HG02763 (cell line): ENCODE measurements around the gene RASAL2.
A peak's percentile ranks its signal among the peaks of the same experiment; 100 is the strongest.
"Not testable (repeated sequence)": the region's sequence is repeated elsewhere in the genome, so short reads cannot be mapped to it uniquely, and the experiment has no call there.

Source experiments
- ATAC-seq: cut with Tn5 transposase; IDR thresholded peaks from one replicate; pipeline ENCODE4 v1.9.1; 2021; ENCODE audit warnings: mild to moderate bottlenecking, moderate library complexity; ENCODE audit not compliant: unreplicated experiment

The RASAL2 gene

DNA sequence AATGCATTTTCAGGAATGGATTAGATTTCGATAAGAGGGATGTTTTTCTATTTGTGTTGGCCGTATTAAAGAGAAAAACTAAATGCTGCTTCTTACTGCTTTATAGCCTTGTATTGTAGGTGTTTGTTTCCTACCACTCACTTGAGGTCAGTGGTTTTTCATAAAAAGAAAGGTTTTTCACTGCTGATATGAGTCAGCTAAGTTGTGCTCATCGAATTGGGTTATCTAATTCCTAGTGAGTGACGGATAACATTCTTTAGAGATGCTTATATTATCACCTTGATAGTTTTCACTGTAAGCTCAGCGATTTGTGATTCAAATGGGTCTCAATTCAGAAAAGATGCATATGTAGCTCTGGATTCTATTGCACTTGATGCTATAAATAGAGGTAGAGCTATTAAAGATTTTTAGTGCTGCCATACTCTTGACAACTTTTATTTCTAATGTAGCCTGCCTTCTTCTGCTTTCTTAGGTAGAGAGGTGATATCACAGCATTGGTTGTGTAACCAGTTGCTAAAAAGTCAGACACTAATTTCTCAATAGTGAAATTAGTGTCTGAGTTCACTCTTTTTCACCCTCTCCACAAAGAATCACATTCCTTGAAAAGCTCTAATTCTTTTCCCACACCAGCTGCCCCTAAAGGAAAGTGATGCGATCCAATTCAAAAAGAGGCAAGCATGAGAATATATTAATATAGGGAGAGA, 180.0 kb downstream of the RASAL2 start:
- no peak for ATAC-seq

DNA sequence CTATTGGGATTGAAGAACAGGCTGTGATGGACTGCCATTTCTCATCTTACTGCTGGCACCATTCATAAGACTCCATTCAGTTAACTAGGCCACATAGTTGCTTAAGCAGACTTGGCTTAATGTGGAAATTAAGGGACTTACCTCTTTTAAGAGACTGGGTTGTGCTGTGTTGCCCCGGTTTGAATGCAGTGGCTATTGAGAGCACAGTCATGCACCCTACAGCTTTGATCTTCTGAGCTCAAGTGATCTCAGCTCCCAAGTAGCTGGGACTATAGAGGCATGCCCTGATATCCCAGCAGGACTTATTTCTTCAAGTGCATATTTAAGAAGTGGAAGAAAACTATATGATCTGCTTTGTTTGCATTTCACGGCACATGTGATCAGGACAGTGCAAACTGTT, 181.1 kb downstream of the RASAL2 start:
- ATAC-seq, result no peak

GRCh38 chr1:178275553-178275952, 181.6 kb downstream of the RASAL2 start:
- no peak for ATAC-seq

GRCh38 chr1:178277793-178278530, 184.1 kb downstream of the RASAL2 start:
- no peak for ATAC-seq

- ATAC-seq, result no peak
These were observed 185.2 kb downstream of the RASAL2 start for GRCh38 chr1:178278916-178279686.

DNA sequence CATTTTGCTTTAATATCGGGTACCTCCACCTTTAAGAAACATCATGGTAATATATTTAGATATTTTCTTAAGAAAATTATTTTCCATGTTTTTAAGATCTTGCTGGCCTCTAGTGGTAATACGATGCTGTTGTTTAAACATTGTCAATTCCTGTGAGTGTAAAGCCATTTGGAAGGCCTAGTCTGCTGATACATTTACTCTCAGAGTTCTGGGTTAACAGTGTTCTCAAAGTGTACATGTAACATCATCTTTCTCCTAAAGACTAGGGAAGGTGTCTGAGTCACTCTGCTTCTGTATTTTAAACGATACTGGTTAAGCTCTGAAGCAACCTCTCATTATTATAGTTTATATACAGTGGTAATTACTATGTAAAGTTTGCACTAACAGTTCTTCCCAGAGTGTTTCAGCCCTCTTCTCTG, 189.1 kb downstream of the RASAL2 start:
- no peak for ATAC-seq

- ATAC-seq, result no peak
These were observed 189.5 kb downstream of the RASAL2 start for GRCh38 chr1:178283409-178283808.

DNA sequence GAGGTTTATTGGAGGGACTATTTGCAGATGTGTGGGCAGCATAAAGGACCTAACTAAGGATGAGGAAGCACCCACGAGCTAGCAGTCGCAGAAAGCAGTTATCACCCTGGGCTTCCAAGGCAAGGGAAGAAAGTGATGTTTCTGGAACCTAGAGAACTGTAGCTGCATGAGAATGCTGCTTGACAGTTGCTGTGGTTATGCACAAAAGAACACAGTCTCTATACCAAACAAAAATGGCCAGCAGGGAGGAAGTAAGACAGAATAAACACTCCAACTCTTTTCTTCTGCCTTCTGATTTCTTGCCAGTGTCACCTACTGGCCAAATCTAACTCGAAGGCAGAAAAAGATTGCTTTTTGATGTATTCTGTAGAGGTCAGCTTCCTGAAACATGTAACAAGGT, 190.2 kb downstream of the RASAL2 start:
- ATAC-seq, result no peak

- no peak for ATAC-seq
These were observed 197.3 kb downstream of the RASAL2 start for GRCh38 chr1:178291166-178291565.

- ATAC-seq, result no peak
These were observed 200.8 kb downstream of the RASAL2 start for GRCh38 chr1:178294654-178295053.

- no peak for ATAC-seq
These were observed 206.4 kb downstream of the RASAL2 start for GRCh38 chr1:178300352-178300699.

DNA sequence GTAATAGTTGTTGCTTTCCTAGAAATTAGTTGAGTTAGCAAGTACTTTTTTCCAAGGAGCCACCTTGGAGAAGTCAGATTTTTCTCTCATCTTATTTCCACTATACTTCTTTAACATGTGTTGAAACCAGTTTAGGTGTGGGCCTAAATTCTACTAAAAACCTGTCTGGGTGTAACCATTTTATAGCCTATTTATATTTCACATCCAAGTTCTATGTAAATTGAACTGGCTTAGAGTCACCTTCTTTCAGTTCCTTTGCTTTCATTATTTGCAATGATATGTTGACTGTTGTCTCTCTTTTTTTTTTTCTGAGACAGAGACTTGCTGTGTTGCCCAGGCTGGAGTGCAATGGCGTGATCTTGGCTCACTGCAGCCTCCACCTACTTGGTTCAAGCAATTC, 207.2 kb downstream of the RASAL2 start:
- no peak for ATAC-seq

DNA sequence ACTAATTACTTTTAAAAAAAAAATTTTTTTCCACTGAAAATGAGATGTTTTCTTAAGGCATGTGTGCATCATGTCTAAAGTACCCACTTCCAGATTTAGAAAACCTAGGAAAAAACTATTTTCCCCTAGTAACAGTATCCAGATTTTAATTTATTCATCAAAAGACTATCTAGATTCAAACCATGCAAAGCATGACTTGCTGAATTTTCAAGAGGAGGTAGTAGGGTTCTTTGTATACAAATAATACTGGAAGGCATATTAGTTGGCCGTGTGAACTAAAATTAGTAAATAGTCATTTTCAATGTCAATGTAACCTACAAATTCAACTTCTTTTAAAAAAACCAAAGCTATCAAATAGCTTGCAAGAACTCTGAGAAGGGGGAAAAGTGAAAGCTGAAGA, 213.4 kb downstream of the RASAL2 start:
- no peak for ATAC-seq

DNA sequence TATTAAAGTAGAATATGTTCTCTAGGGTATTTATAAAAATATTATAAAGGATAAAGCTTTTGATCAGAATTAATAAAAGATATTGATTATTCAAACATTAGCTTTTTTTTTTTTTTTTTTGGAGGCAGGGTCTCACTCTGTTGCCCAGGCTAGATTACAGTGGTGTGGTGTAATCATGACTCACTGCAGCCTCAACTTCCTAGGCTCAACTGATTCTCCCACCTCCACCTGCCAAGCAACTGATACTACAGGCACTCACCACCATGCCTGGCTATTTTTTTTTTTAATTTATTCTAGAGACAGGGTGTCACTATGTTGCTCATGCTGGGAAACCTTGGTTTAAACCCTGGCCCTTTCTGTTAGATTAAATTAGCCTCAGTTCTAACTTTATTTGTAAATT, 214.5 kb downstream of the RASAL2 start:
- no peak for ATAC-seq

GRCh38 chr1:178310685-178311105, 216.8 kb downstream of the RASAL2 start:
- peak; percentile 64 for ATAC-seq

- ATAC-seq, result no peak
These were observed 217.3 kb downstream of the RASAL2 start for GRCh38 chr1:178311164-178311563.

- not testable (repeated sequence) for ATAC-seq
These were observed 226.5 kb downstream of the RASAL2 start for GRCh38 chr1:178320280-178320982.

- ATAC-seq, result no peak
These were observed 229.2 kb downstream of the RASAL2 start for GRCh38 chr1:178323067-178323466.

DNA sequence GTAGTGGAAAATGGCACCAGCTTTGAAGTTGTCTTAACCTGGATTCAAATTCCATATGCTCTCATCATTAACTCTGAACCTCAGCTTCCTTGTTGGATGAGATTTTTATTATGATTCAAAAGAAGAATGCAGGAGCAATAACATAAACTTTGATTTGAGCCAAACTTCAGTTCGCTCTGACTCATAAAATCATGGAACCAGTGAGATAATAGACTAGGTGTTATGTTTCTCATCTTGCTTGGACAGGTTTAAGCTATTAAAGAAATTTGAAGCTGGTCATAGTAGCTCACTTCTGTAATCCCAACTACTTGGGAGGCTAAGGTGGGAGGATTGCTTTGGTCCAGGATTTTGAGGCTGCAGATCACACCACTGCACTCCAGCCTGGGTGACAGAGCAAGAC, 230.1 kb downstream of the RASAL2 start:
- no peak for ATAC-seq

DNA sequence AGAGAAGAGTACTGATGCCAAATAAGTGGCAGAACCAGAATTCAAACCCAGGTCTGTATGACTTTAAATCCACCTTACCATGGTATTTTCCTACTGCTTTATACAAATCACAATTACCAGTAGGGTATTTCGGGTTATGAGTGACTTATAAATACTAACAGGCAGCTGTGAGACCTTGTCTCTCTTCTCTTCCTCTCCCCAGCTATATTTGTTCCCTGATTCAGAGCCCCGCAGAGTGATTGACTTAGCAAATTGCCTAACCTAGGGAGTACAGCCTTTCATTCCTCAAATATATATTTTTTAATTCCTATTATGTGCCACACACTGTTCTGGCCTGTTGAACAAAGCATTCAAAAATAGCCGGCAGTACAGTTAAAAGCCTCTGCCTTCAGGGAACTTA, 234.8 kb downstream of the RASAL2 start:
- no peak for ATAC-seq

DNA sequence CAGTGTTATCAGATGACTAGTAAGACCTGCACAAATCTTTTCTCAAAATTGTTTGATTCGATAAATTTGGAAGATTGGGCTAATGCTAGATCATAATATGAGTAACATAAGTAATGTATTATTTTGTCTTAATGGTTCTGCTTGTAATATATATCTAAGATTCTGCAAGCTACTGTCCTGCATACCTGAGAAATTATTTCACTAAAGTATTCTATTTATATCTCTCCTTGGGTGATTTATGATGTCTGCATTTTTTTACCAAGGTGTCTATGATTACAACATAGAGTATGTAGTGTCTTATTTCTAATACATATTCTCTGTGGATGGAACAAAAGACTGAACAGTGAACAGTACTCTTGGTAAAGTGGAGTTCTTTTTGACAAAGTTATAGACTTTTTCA, 236.2 kb downstream of the RASAL2 start:
- no peak for ATAC-seq
